ENCODE measurements around the gene NACC2. TPM values are rescaled to one million over a fixed set of nuclear protein-coding genes. Genes with fewer than 3 reads are reported as not detected.

The NACC2 gene
- total RNA-seq, 1 donor from 2014 or later: 34.0 TPM

GRCh38 chr9:136044971-136045594 is 50.0 kb downstream of the NACC2 start:
- H3K4me3 Mint-ChIP-seq (ENCODE audit: unreplicated experiment): no peak overlapping the region
- H3K9me3 ChIP-seq (ENCODE audit: insufficient read depth, low read depth, low read length): no peaks in the 10 kb centered on the region
- no peak for FAIRE-seq
- no peak overlapping the region for H3K27ac Mint-ChIP-seq (ENCODE audit: unreplicated experiment)
- no peaks in the 10 kb centered on the region for H3K9me3 Mint-ChIP-seq (ENCODE audit: unreplicated experiment)
- no peak overlapping the region for H3K4me3 ChIP-seq (ENCODE audit: insufficient read depth, low read depth, low read length)
- H3K4me1 Mint-ChIP-seq (ENCODE audit: low read depth, unreplicated experiment): peaks cover 2% of the 10 kb centered on the region
- peaks cover 92% of the 10 kb centered on the region for H4K20me1 ChIP-seq (ENCODE audit: insufficient read depth, low read length)
- no peaks in the 10 kb centered on the region for H3K27me3 ChIP-seq (ENCODE audit: insufficient read depth, low read length)
- no peak overlapping the region for H3K9ac ChIP-seq (ENCODE audit: low read length)
- H2AFZ ChIP-seq (ENCODE audit: low read depth, low read length): no peak overlapping the region
- TF ChIP-seq CTCF (IDR thresholded peaks at IDR 0.05; ENCODE audit: insufficient read depth, low read depth, low read length) (no peak), EZH2 (IDR thresholded peaks at IDR 0.05; ENCODE audit: insufficient read depth, low read length) (no peak)
- no peaks in the 10 kb centered on the region for H3K36me3 ChIP-seq (ENCODE audit: insufficient read depth, low read length)
- H3K4me1 ChIP-seq (ENCODE audit: insufficient read depth, low read length): peaks cover under 1% of the 10 kb centered on the region
- DNase-seq (ENCODE audit: low read depth): no peak
- H3K27ac ChIP-seq (ENCODE audit: low read depth, low read length): no peak overlapping the region
- H3K27me3 Mint-ChIP-seq (ENCODE audit: low read depth, unreplicated experiment): no peaks in the 10 kb centered on the region
- peaks cover 6% of the 10 kb centered on the region for H3K36me3 Mint-ChIP-seq (ENCODE audit: low read depth, unreplicated experiment)
- H3K4me2 ChIP-seq (ENCODE audit: low read length): no peak overlapping the region
- peaks cover 73% of the 10 kb centered on the region for H3K79me2 ChIP-seq (ENCODE audit: insufficient read depth, low read length)

- Mint-ChIP-seq H3K36me3 (ENCODE audit: low read depth, unreplicated experiment) (peaks cover 11% of the 10 kb centered on the region), H3K27ac (ENCODE audit: unreplicated experiment) (no peak overlapping the region), H3K9me3 (ENCODE audit: unreplicated experiment) (no peaks in the 10 kb centered on the region), H3K4me3 (ENCODE audit: unreplicated experiment) (no peak overlapping the region), H3K4me1 (ENCODE audit: low read depth, unreplicated experiment) (peaks cover 2% of the 10 kb centered on the region), H3K27me3 (ENCODE audit: low read depth, unreplicated experiment) (no peaks in the 10 kb centered on the region)
- Histone ChIP-seq H3K9ac (ENCODE audit: low read length) (no peak overlapping the region), H3K36me3 (ENCODE audit: insufficient read depth, low read length) (no peaks in the 10 kb centered on the region), H3K27ac (ENCODE audit: low read depth, low read length) (no peak overlapping the region), H2AFZ (ENCODE audit: low read depth, low read length) (no peak overlapping the region), H3K4me1 (ENCODE audit: insufficient read depth, low read length) (no peaks in the 10 kb centered on the region), H4K20me1 (ENCODE audit: insufficient read depth, low read length) (peaks cover 91% of the 10 kb centered on the region), H3K4me2 (ENCODE audit: low read length) (no peak overlapping the region), H3K27me3 (ENCODE audit: insufficient read depth, low read length) (no peaks in the 10 kb centered on the region), H3K4me3 (ENCODE audit: insufficient read depth, low read depth, low read length) (no peak overlapping the region), H3K79me2 (ENCODE audit: insufficient read depth, low read length) (peaks cover 73% of the 10 kb centered on the region), H3K9me3 (ENCODE audit: insufficient read depth, low read depth, low read length) (no peaks in the 10 kb centered on the region)
- DNase-seq (ENCODE audit: low read depth) (no peak), FAIRE-seq (no peak)
- TF ChIP-seq CTCF (IDR thresholded peaks at IDR 0.05; ENCODE audit: insufficient read depth, low read depth, low read length) (no peak), EZH2 (IDR thresholded peaks at IDR 0.05; ENCODE audit: insufficient read depth, low read length) (no peak)
Measured at GRCh38 chr9:136044207-136044970, 50.7 kb downstream of the NACC2 start.

Measured in astrocyte (in vitro differentiated cells and primary cell).